HG02870 (cell line): ENCODE measurements around the gene KBTBD2.
"Not testable (repeated sequence)": the region's sequence is repeated elsewhere in the genome, so short reads cannot be mapped to it uniquely, and the experiment has no call there.

ENCODE experiments used
- ATAC-seq: cut with Tn5 transposase; IDR thresholded peaks from one replicate; pipeline ENCODE4 v1.9.1; 2021; ENCODE audit warnings: mild to moderate bottlenecking, moderate library complexity; ENCODE audit not compliant: unreplicated experiment

Gene KBTBD2

GRCh38 chr7:32857063-32857462 lies 34.5 kb downstream of the KBTBD2 start:
- not testable (repeated sequence) for ATAC-seq

GRCh38 chr7:32855837-32856775 lies 35.5 kb downstream of the KBTBD2 start:
- not testable (repeated sequence) for ATAC-seq

GRCh38 chr7:32850654-32851053 lies 40.9 kb downstream of the KBTBD2 start:
- not testable (repeated sequence) for ATAC-seq

- ATAC-seq, result not testable (repeated sequence)
These were observed 42.9 kb downstream of the KBTBD2 start for GRCh38 chr7:32848655-32849054.

- peak; percentile 100 for ATAC-seq
These were observed 44.8 kb downstream of the KBTBD2 start for GRCh38 chr7:32846630-32847225.

- ATAC-seq, result not testable (repeated sequence)
These were observed 46.8 kb downstream of the KBTBD2 start for GRCh38 chr7:32844748-32845147.

GRCh38 chr7:32843763-32844162 lies 47.8 kb downstream of the KBTBD2 start:
- not testable (repeated sequence) for ATAC-seq

- not testable (repeated sequence) for ATAC-seq
These were observed 51.7 kb downstream of the KBTBD2 start for GRCh38 chr7:32839846-32840245.

GRCh38 chr7:32828996-32829752 lies 62.4 kb downstream of the KBTBD2 start:
- peak; percentile 94 for ATAC-seq
